ENCODE results near the gene TCERG1L.

GRCh38 chr10:131090761-131091661 is 220.5 kb downstream of the TCERG1L start:
- TF ChIP-seq CTCF (IDR thresholded peaks at IDR 0.05) (no peak), POLR2AphosphoS5 (IDR thresholded peaks at IDR 0.05) (no peak), POLR2A (IDR thresholded peaks at IDR 0.05) (no peak)

Measured in stomach (tissue), 4 donors.